GM23338 (cell line): Measurements from ENCODE around the gene PFKM. TPM values are rescaled to one million over a fixed set of nuclear protein-coding genes. Genes with fewer than 3 reads are reported as not detected.

Experiments used
- ATAC-seq: fragments of 200-7000 bp; cut with Tn5 transposase; 3 replicates; pipeline ENCODE4 v1.9.1; 2020
- DNase-seq: peaks from one replicate; pipeline ENCODE4 v3.0.0-alpha.2; 2015; ENCODE audit warnings: low spot score
- H2AFZ ChIP-seq: fragments of 200-600 bp; sonication (generic); 2 replicates; pipeline ENCODE4 v1.8.0; 2016; ENCODE audit warnings: antibody characterized with exemption, mild to moderate bottlenecking, moderate library complexity
- H3F3A ChIP-seq: fragments of 200-600 bp; sonication (generic); replicated peaks from 2 replicates; pipeline ENCODE4 v1.8.0; 2017; ENCODE audit warnings: antibody characterized with exemption, mixed run types, low read depth
- H3K27ac ChIP-seq: fragments of 200-600 bp; sonication (generic); 2 replicates; pipeline ENCODE4 v1.6.1; 2016; ENCODE audit warnings: low read depth
- H3K27me3 ChIP-seq: fragments of 200-600 bp; sonication (generic); 2 replicates; pipeline ENCODE4 v1.8.0; 2016; ENCODE audit warnings: mild to moderate bottlenecking, mixed run types, moderate library complexity; ENCODE audit not compliant: insufficient read depth
- H3K36me3 ChIP-seq: fragments of 200-600 bp; sonication (generic); 2 replicates; pipeline ENCODE4 v1.8.0; 2016; ENCODE audit warnings: mild to moderate bottlenecking; ENCODE audit not compliant: insufficient read depth
- H3K4me1 ChIP-seq: fragments of 200-600 bp; sonication (generic); 2 replicates; pipeline ENCODE4 v1.8.0; 2016; ENCODE audit warnings: mild to moderate bottlenecking, moderate library complexity; ENCODE audit not compliant: insufficient read depth
- H3K4me2 ChIP-seq: fragments of 200-600 bp; sonication (generic); 2 replicates; pipeline ENCODE4 v1.7.1; 2017; ENCODE audit warnings: mixed run types
- H3K4me3 ChIP-seq: fragments of 200-600 bp; sonication (generic); 2 replicates; pipeline ENCODE4 v1.6.1; 2016; ENCODE audit warnings: mixed run types
- H3K79me2 ChIP-seq: fragments of 200-600 bp; sonication (generic); replicated peaks from 2 replicates; pipeline ENCODE4 v1.8.0; 2017; ENCODE audit warnings: mild to moderate bottlenecking; ENCODE audit not compliant: insufficient read depth
- H3K9me2 ChIP-seq: fragments of 200-600 bp; sonication (generic); 2 replicates; pipeline ENCODE4 v1.8.0; 2017; ENCODE audit not compliant: insufficient read depth
- H4K20me1 ChIP-seq: fragments of 200-600 bp; sonication (generic); replicated peaks from 2 replicates; pipeline ENCODE4 v1.8.0; 2017; ENCODE audit warnings: mild to moderate bottlenecking; ENCODE audit not compliant: insufficient read depth
- H3K27ac Mint-ChIP-seq: 2 replicates; pipeline ENCODE4 v1.8.0; 2020; ENCODE audit warnings: inconsistent platforms, mild to moderate bottlenecking, moderate library complexity, mixed read lengths
- H3K27me3 Mint-ChIP-seq: 3 replicates; pipeline ENCODE4 v1.8.0; 2022; ENCODE audit warnings: low read depth, mild to moderate bottlenecking, moderate library complexity, mixed read lengths, inconsistent platforms; ENCODE audit not compliant: insufficient read depth, poor library complexity
- H3K36me3 Mint-ChIP-seq: 3 replicates; pipeline ENCODE4 v1.8.0; 2021; ENCODE audit warnings: low read depth, mild to moderate bottlenecking, inconsistent platforms, moderate library complexity, mixed read lengths
- H3K4me1 Mint-ChIP-seq: 3 replicates; pipeline ENCODE4 v1.8.0; 2020; ENCODE audit warnings: mild to moderate bottlenecking, inconsistent platforms, mixed read lengths
- H3K4me3 Mint-ChIP-seq: 3 replicates; pipeline ENCODE4 v1.8.0; 2021; ENCODE audit warnings: moderate library complexity, mild to moderate bottlenecking, inconsistent platforms, mixed read lengths
- H3K9me3 Mint-ChIP-seq: 3 replicates; pipeline ENCODE4 v1.8.0; 2020; ENCODE audit warnings: moderate library complexity, mild to moderate bottlenecking, inconsistent platforms, mixed read lengths
- EZH2 ChIP-seq: fragments of 200-600 bp; sonication (generic); IDR thresholded peaks from one replicate; pipeline ENCODE4 v1.8.0; 2017; ENCODE audit warnings: antibody characterized with exemption, mild to moderate bottlenecking, low read depth; ENCODE audit not compliant: unreplicated experiment
- EZH2phosphoT487 ChIP-seq: fragments of 200-600 bp; sonication (generic); IDR thresholded peaks from one replicate; pipeline ENCODE4 v1.8.1; 2018; ENCODE audit warnings: antibody characterized with exemption; ENCODE audit not compliant: unreplicated experiment
- JUNB ChIP-seq: IDR thresholded peaks from one replicate; pipeline ENCODE4 v1.6.1; 2016; ENCODE audit warnings: antibody characterized with exemption; ENCODE audit not compliant: unreplicated experiment
- NANOG ChIP-seq: IDR thresholded peaks from 2 replicates; pipeline ENCODE4 v1.6.1; 2016; ENCODE audit warnings: antibody characterized with exemption, borderline replicate concordance
- POLR2AphosphoS5 ChIP-seq: IDR thresholded peaks from 2 replicates; pipeline ENCODE4 v1.6.1; 2016; ENCODE audit warnings: antibody characterized with exemption, low read depth
- STAT1 ChIP-seq: IDR thresholded peaks from one replicate; pipeline ENCODE4 v1.6.1; 2016; ENCODE audit warnings: antibody characterized with exemption; ENCODE audit not compliant: unreplicated experiment
- ZNF114 ChIP-seq: fragments of 250-450 bp; sonication (Bioruptor Pico); IDR thresholded peaks from 2 replicates; pipeline ENCODE4 v1.5.0; 2020; ENCODE audit warnings: mild to moderate bottlenecking, moderate library complexity
- ZNF331 ChIP-seq: fragments of 250-450 bp; sonication (Bioruptor Pico); IDR thresholded peaks from 2 replicates; pipeline ENCODE4 v1.5.0; 2020; ENCODE audit warnings: low read depth, mild to moderate bottlenecking, moderate library complexity
- polyA plus RNA-seq: library from polyadenylated mRNA; unstranded; fragments of >200 nt; fragmentation: Nextera tagmentation; extraction: Ambion mirVana; gene quantifications from 2 replicates; pipeline ENCODE4 v1.2.1, GENCODE V29; 2016
- total RNA-seq: library from RNA; depleted of rRNA; stranded (reverse); fragments of >200 nt; shearing (Covaris generic); gene quantifications from 2 replicates; pipeline ENCODE4 v1.2.3, GENCODE V29; 2014
- TF ChIP-seq, protein P1 (sequence below): IDR thresholded peaks from 2 replicates; pipeline ENCODE4 v1.6.1; 2016; ENCODE audit warnings: antibody characterized with exemption
- TF ChIP-seq, protein P2 (sequence below): IDR thresholded peaks from one replicate; pipeline ENCODE4 v1.6.1; 2018; ENCODE audit warnings: antibody characterized with exemption; ENCODE audit not compliant: unreplicated experiment
- TF ChIP-seq, protein P3 (sequence below), 2 experiments: fragments of 200-600 bp in 1 of 2; sonication (generic) in 1 of 2; conservative IDR thresholded peaks; 2 replicates each; pipeline versions ENCODE4 v1.5.1 to v1.6.1; 2016 to 2017; ENCODE audit warnings: antibody characterized with exemption in 2 of 2, low read depth in 2 of 2, mild to moderate bottlenecking in 2 of 2, moderate library complexity in 1 of 2

Gene PFKM
- total and polyA plus RNA-seq, 2 experiments from 2014 or later: 47.2 to 82.5 TPM

DNA sequence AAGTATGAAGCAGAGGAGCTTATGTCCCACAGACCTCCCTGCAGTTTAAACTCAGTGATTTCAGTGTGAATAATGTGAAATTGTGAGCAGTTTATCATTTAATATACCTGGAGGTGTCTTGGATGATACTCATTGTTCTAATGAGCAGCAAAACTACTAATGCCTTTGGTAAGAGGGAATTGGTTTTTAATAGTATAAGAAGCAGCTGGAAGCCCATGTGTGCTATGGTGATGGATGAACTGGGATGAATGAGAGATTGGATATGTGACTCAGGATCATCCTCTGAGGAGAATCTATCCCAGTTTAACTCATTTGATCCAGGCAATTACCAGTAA lies 57.2 kb downstream of the PFKM start:
- H3K4me3 Mint-ChIP-seq: peak overlapping the region; percentile 61

DNA sequence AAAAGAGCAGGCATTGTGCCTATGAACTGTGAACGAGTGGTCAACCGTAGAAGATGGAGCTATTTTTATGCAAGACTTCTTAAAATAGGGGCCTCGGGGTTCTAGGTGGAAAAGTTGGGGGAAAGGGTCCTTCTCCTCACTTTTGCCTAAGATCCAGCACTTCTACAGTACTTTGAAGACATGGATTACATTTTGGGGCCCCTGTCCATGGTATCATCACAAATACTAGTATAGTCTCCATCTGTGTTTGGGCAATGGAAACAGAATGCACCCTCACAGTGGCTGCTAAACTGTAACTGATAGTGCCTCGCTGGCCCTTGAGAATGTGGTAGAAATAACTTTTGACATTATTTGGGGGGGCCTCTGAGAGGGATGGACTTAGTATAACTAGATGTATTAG lies 58.8 kb downstream of the PFKM start:
- Mint-ChIP-seq H3K4me1 (peaks cover 37% of the 10 kb centered on the region), H3K36me3 (no peaks in the 10 kb centered on the region), H3K4me3 (no peak overlapping the region), H3K27me3 (peaks cover 16% of the 10 kb centered on the region), H3K9me3 (no peaks in the 10 kb centered on the region), H3K27ac (no peak overlapping the region)
- H3K27me3 ChIP-seq: peaks cover 32% of the 10 kb centered on the region
- H3F3A ChIP-seq: peaks cover under 1% of the 10 kb centered on the region; the same call in 1 of the 2 replicates
- H3K27ac ChIP-seq: no peak overlapping the region
- no peaks in the 10 kb centered on the region for H3K79me2 ChIP-seq
- H3K4me3 ChIP-seq: no peak overlapping the region
- H4K20me1 ChIP-seq: no peaks in the 10 kb centered on the region
- peaks cover 28% of the 10 kb centered on the region for H3K4me1 ChIP-seq
- TF ChIP-seq, protein P1, sequence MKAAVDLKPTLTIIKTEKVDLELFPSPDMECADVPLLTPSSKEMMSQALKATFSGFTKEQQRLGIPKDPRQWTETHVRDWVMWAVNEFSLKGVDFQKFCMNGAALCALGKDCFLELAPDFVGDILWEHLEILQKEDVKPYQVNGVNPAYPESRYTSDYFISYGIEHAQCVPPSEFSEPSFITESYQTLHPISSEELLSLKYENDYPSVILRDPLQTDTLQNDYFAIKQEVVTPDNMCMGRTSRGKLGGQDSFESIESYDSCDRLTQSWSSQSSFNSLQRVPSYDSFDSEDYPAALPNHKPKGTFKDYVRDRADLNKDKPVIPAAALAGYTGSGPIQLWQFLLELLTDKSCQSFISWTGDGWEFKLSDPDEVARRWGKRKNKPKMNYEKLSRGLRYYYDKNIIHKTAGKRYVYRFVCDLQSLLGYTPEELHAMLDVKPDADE: no peak
- TF ChIP-seq EZH2phosphoT487 (no peak), ZNF331 (CRISPR knock-in tag) (no peak), NANOG (no peak), JUNB (no peak), POLR2AphosphoS5 (no peak)
- no peaks in the 10 kb centered on the region for H3K9me2 ChIP-seq
- ATAC-seq: no peak
- no peaks in the 10 kb centered on the region for H3K36me3 ChIP-seq
- no peak overlapping the region for H2AFZ ChIP-seq
- no peak overlapping the region for H3K4me2 ChIP-seq
- DNase-seq: no peak

More for the DNA sequence above, 57.2 kb downstream of the PFKM start:
- H3K4me3 ChIP-seq: peak overlapping the region; percentile 26
- H3K4me1 ChIP-seq: peaks cover 20% of the 10 kb centered on the region
- H3K27ac ChIP-seq: 0 out of 2 replicates have a peak overlapping the region, but pooled peaks have one; percentile 3
- Mint-ChIP-seq H3K27me3 (peaks cover 7% of the 10 kb centered on the region), H3K27ac (no peak overlapping the region), H3K36me3 (no peaks in the 10 kb centered on the region), H3K4me1 (peaks cover 31% of the 10 kb centered on the region), H3K9me3 (no peaks in the 10 kb centered on the region)
- no peaks in the 10 kb centered on the region for H4K20me1 ChIP-seq
- ATAC-seq: no peak
- H3K27me3 ChIP-seq: peaks cover 19% of the 10 kb centered on the region
- peak overlapping the region; percentile 39 for H3K4me2 ChIP-seq
- TF ChIP-seq STAT1: no peak
- 0 out of 2 replicates have a peak, but pooled peaks have one; percentile 42 for TF ChIP-seq POLR2AphosphoS5
- H2AFZ ChIP-seq: no peak overlapping the region
- no peaks in the 10 kb centered on the region for H3K36me3 ChIP-seq
- H3F3A ChIP-seq: no peaks in the 10 kb centered on the region
- no peaks in the 10 kb centered on the region for H3K9me2 ChIP-seq
- DNase-seq: no peak
- no peaks in the 10 kb centered on the region for H3K79me2 ChIP-seq

DNA sequence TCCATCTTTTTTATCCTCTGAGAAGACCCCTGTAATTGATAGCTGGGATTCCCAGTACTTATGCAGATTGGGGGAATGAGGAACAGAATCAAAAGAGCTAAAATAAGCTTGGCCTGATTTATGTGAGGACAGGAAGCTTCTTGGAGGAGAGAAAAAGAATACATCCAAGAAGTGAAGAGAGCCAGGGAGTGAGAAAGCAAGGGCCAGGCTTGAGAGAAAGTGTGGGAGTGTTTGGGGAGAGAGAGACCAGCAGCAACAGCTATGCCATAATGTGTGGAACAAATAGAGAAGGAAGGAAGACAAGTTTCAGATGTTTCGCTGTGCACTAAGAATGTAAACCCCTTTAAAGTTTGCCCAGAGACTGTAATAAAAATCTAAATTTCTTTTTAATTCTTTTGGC lies 60.3 kb downstream of the PFKM start:
- H3K4me1 Mint-ChIP-seq: peaks cover 37% of the 10 kb centered on the region
- Histone ChIP-seq H3K79me2 (no peaks in the 10 kb centered on the region), H3K4me2 (no peak overlapping the region), H3K9me2 (no peaks in the 10 kb centered on the region), H3F3A (peaks cover 3% of the 10 kb centered on the region; the same call in 1 of the 2 replicates), H3K4me3 (no peak overlapping the region), H3K36me3 (no peaks in the 10 kb centered on the region), H3K27ac (no peak overlapping the region), H3K4me1 (peaks cover 29% of the 10 kb centered on the region), H3K27me3 (peaks cover 44% of the 10 kb centered on the region), H4K20me1 (no peaks in the 10 kb centered on the region), H2AFZ (no peak overlapping the region)
- ATAC-seq (no peak), DNase-seq (no peak)
- no peak overlapping the region for H3K4me3 Mint-ChIP-seq
- H3K27me3 Mint-ChIP-seq: peaks cover 27% of the 10 kb centered on the region
- H3K9me3 Mint-ChIP-seq: no peaks in the 10 kb centered on the region
- H3K36me3 Mint-ChIP-seq: no peaks in the 10 kb centered on the region
- H3K27ac Mint-ChIP-seq: no peak overlapping the region
- TF ChIP-seq EZH2phosphoT487 (no peak), ZNF331 (CRISPR knock-in tag) (no peak), ZNF114 (CRISPR knock-in tag) (no peak), JUNB (no peak), POLR2AphosphoS5 (no peak), EZH2 (no peak), STAT1 (no peak)
- TF ChIP-seq, protein P2, sequence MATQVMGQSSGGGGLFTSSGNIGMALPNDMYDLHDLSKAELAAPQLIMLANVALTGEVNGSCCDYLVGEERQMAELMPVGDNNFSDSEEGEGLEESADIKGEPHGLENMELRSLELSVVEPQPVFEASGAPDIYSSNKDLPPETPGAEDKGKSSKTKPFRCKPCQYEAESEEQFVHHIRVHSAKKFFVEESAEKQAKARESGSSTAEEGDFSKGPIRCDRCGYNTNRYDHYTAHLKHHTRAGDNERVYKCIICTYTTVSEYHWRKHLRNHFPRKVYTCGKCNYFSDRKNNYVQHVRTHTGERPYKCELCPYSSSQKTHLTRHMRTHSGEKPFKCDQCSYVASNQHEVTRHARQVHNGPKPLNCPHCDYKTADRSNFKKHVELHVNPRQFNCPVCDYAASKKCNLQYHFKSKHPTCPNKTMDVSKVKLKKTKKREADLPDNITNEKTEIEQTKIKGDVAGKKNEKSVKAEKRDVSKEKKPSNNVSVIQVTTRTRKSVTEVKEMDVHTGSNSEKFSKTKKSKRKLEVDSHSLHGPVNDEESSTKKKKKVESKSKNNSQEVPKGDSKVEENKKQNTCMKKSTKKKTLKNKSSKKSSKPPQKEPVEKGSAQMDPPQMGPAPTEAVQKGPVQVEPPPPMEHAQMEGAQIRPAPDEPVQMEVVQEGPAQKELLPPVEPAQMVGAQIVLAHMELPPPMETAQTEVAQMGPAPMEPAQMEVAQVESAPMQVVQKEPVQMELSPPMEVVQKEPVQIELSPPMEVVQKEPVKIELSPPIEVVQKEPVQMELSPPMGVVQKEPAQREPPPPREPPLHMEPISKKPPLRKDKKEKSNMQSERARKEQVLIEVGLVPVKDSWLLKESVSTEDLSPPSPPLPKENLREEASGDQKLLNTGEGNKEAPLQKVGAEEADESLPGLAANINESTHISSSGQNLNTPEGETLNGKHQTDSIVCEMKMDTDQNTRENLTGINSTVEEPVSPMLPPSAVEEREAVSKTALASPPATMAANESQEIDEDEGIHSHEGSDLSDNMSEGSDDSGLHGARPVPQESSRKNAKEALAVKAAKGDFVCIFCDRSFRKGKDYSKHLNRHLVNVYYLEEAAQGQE: no peak
- TF ChIP-seq, protein P3, sequence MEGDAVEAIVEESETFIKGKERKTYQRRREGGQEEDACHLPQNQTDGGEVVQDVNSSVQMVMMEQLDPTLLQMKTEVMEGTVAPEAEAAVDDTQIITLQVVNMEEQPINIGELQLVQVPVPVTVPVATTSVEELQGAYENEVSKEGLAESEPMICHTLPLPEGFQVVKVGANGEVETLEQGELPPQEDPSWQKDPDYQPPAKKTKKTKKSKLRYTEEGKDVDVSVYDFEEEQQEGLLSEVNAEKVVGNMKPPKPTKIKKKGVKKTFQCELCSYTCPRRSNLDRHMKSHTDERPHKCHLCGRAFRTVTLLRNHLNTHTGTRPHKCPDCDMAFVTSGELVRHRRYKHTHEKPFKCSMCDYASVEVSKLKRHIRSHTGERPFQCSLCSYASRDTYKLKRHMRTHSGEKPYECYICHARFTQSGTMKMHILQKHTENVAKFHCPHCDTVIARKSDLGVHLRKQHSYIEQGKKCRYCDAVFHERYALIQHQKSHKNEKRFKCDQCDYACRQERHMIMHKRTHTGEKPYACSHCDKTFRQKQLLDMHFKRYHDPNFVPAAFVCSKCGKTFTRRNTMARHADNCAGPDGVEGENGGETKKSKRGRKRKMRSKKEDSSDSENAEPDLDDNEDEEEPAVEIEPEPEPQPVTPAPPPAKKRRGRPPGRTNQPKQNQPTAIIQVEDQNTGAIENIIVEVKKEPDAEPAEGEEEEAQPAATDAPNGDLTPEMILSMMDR (conservative IDR thresholded peaks at IDR 0.05; ENCODE audit: low read depth in 2 of 2): no peak
- TF ChIP-seq, protein P1: no peak
